ENCODE data around the gene ZDHHC8.

Gene ZDHHC8

GRCh38 chr22:20151276-20151588, 19.6 kb downstream of the ZDHHC8 start:
- Histone ChIP-seq H3K36me3 (ENCODE audit: control insufficient read depth, insufficient read depth, low read length) (no peaks in the 10 kb centered on the region), H3K9ac (ENCODE audit: low read length) (no peak overlapping the region), H3K4me1 (ENCODE audit: control insufficient read depth, insufficient read depth, low read length) (no peaks in the 10 kb centered on the region), H3K9me3 (ENCODE audit: control insufficient read depth, insufficient read depth, low read depth, low read length) (no peaks in the 10 kb centered on the region), H3K27me3 (ENCODE audit: control insufficient read depth, insufficient read depth, low read length) (no peaks in the 10 kb centered on the region), H3K27ac (ENCODE audit: low read depth, low read length) (no peak overlapping the region), H3K4me3 (ENCODE audit: low read depth, low read length) (no peak overlapping the region)

- no peak overlapping the region for H3K9ac ChIP-seq (ENCODE audit: low read length)
- H3K4me3 ChIP-seq (ENCODE audit: low read depth, low read length), result no peak overlapping the region
- H3K36me3 ChIP-seq (ENCODE audit: control insufficient read depth, insufficient read depth, low read length), result no peaks in the 10 kb centered on the region
- no peaks in the 10 kb centered on the region for H3K27me3 ChIP-seq (ENCODE audit: control insufficient read depth, insufficient read depth, low read length)
- no peaks in the 10 kb centered on the region for H3K9me3 ChIP-seq (ENCODE audit: control insufficient read depth, insufficient read depth, low read depth, low read length)
- no peaks in the 10 kb centered on the region for H3K4me1 ChIP-seq (ENCODE audit: control insufficient read depth, insufficient read depth, low read length)
- H3K27ac ChIP-seq (ENCODE audit: low read depth, low read length), result no peak overlapping the region
These were observed 20.9 kb downstream of the ZDHHC8 start for GRCh38 chr22:20152464-20152890.

- Histone ChIP-seq H3K36me3 (ENCODE audit: control insufficient read depth, insufficient read depth, low read length) (no peaks in the 10 kb centered on the region), H3K4me1 (ENCODE audit: control insufficient read depth, insufficient read depth, low read length) (peaks cover 2% of the 10 kb centered on the region; the same call in 1 of the 2 replicates), H3K27me3 (ENCODE audit: control insufficient read depth, insufficient read depth, low read length) (no peaks in the 10 kb centered on the region), H3K9me3 (ENCODE audit: control insufficient read depth, insufficient read depth, low read depth, low read length) (no peaks in the 10 kb centered on the region), H3K27ac (ENCODE audit: low read depth, low read length) (no peak overlapping the region), H3K4me3 (ENCODE audit: low read depth, low read length) (no peak overlapping the region), H3K9ac (ENCODE audit: low read length) (no peak overlapping the region)
These were observed 22.3 kb downstream of the ZDHHC8 start for GRCh38 chr22:20153945-20154344.

- no peaks in the 10 kb centered on the region for H3K36me3 ChIP-seq (ENCODE audit: control insufficient read depth, insufficient read depth, low read length)
- no peak overlapping the region for H3K27ac ChIP-seq (ENCODE audit: low read depth, low read length)
- H3K9me3 ChIP-seq (ENCODE audit: control insufficient read depth, insufficient read depth, low read depth, low read length), result no peaks in the 10 kb centered on the region
- peaks cover 7% of the 10 kb centered on the region; the same call in 1 of the 2 replicates for H3K4me1 ChIP-seq (ENCODE audit: control insufficient read depth, insufficient read depth, low read length)
- H3K9ac ChIP-seq (ENCODE audit: low read length), result no peak overlapping the region
- no peak overlapping the region for H3K4me3 ChIP-seq (ENCODE audit: low read depth, low read length)
- H3K27me3 ChIP-seq (ENCODE audit: control insufficient read depth, insufficient read depth, low read length), result no peaks in the 10 kb centered on the region
These were observed 23.1 kb downstream of the ZDHHC8 start for GRCh38 chr22:20154602-20155187.

GRCh38 chr22:20155330-20156041, 23.9 kb downstream of the ZDHHC8 start:
- Histone ChIP-seq H3K36me3 (ENCODE audit: control insufficient read depth, insufficient read depth, low read length) (no peaks in the 10 kb centered on the region), H3K27ac (ENCODE audit: low read depth, low read length) (no peak overlapping the region), H3K4me3 (ENCODE audit: low read depth, low read length) (no peak overlapping the region), H3K9ac (ENCODE audit: low read length) (no peak overlapping the region), H3K27me3 (ENCODE audit: control insufficient read depth, insufficient read depth, low read length) (no peaks in the 10 kb centered on the region), H3K9me3 (ENCODE audit: control insufficient read depth, insufficient read depth, low read depth, low read length) (no peaks in the 10 kb centered on the region), H3K4me1 (ENCODE audit: control insufficient read depth, insufficient read depth, low read length) (peaks cover 7% of the 10 kb centered on the region; the same call in 1 of the 2 replicates)

GRCh38 chr22:20156042-20156389, 24.4 kb downstream of the ZDHHC8 start:
- no peaks in the 10 kb centered on the region for H3K9me3 ChIP-seq (ENCODE audit: control insufficient read depth, insufficient read depth, low read depth, low read length)
- no peak overlapping the region for H3K27ac ChIP-seq (ENCODE audit: low read depth, low read length)
- H3K4me3 ChIP-seq (ENCODE audit: low read depth, low read length), result no peak overlapping the region
- H3K27me3 ChIP-seq (ENCODE audit: control insufficient read depth, insufficient read depth, low read length), result no peaks in the 10 kb centered on the region
- H3K9ac ChIP-seq (ENCODE audit: low read length), result no peak overlapping the region
- H3K36me3 ChIP-seq (ENCODE audit: control insufficient read depth, insufficient read depth, low read length), result no peaks in the 10 kb centered on the region
- H3K4me1 ChIP-seq (ENCODE audit: control insufficient read depth, insufficient read depth, low read length), result peaks cover 7% of the 10 kb centered on the region; the same call in 1 of the 2 replicates

GRCh38 chr22:20156611-20157429, 25.2 kb downstream of the ZDHHC8 start:
- Histone ChIP-seq H3K9me3 (ENCODE audit: control insufficient read depth, insufficient read depth, low read depth, low read length) (no peaks in the 10 kb centered on the region), H3K27ac (ENCODE audit: low read depth, low read length) (no peak overlapping the region)

GRCh38 chr22:20157430-20158183, 26.0 kb downstream of the ZDHHC8 start:
- Histone ChIP-seq H3K4me1 (ENCODE audit: control insufficient read depth, insufficient read depth, low read length) (peaks cover 7% of the 10 kb centered on the region; the same call in 1 of the 2 replicates), H3K36me3 (ENCODE audit: control insufficient read depth, insufficient read depth, low read length) (no peaks in the 10 kb centered on the region), H3K9me3 (ENCODE audit: control insufficient read depth, insufficient read depth, low read depth, low read length) (no peaks in the 10 kb centered on the region), H3K9ac (ENCODE audit: low read length) (no peak overlapping the region), H3K4me3 (ENCODE audit: low read depth, low read length) (no peak overlapping the region), H3K27ac (ENCODE audit: low read depth, low read length) (no peak overlapping the region), H3K27me3 (ENCODE audit: control insufficient read depth, insufficient read depth, low read length) (no peaks in the 10 kb centered on the region)

More at GRCh38 chr22:20156611-20157429, 25.2 kb downstream of the ZDHHC8 start:
- Histone ChIP-seq H3K27me3 (ENCODE audit: control insufficient read depth, insufficient read depth, low read length) (no peaks in the 10 kb centered on the region), H3K4me3 (ENCODE audit: low read depth, low read length) (no peak overlapping the region), H3K36me3 (ENCODE audit: control insufficient read depth, insufficient read depth, low read length) (no peaks in the 10 kb centered on the region), H3K9ac (ENCODE audit: low read length) (no peak overlapping the region), H3K4me1 (ENCODE audit: control insufficient read depth, insufficient read depth, low read length) (peaks cover 7% of the 10 kb centered on the region; the same call in 1 of the 2 replicates)

GRCh38 chr22:20158391-20159036, 26.9 kb downstream of the ZDHHC8 start:
- Histone ChIP-seq H3K27me3 (ENCODE audit: control insufficient read depth, insufficient read depth, low read length) (no peaks in the 10 kb centered on the region), H3K4me1 (ENCODE audit: control insufficient read depth, insufficient read depth, low read length) (peaks cover 7% of the 10 kb centered on the region; the same call in 1 of the 2 replicates), H3K9ac (ENCODE audit: low read length) (no peak overlapping the region), H3K27ac (ENCODE audit: low read depth, low read length) (no peak overlapping the region), H3K36me3 (ENCODE audit: control insufficient read depth, insufficient read depth, low read length) (no peaks in the 10 kb centered on the region), H3K4me3 (ENCODE audit: low read depth, low read length) (no peak overlapping the region), H3K9me3 (ENCODE audit: control insufficient read depth, insufficient read depth, low read depth, low read length) (no peaks in the 10 kb centered on the region)

GRCh38 chr22:20159076-20159475, 27.5 kb downstream of the ZDHHC8 start:
- no peaks in the 10 kb centered on the region for H3K27me3 ChIP-seq (ENCODE audit: control insufficient read depth, insufficient read depth, low read length)
- H3K4me1 ChIP-seq (ENCODE audit: control insufficient read depth, insufficient read depth, low read length), result peaks cover 7% of the 10 kb centered on the region; the same call in 1 of the 2 replicates
- H3K4me3 ChIP-seq (ENCODE audit: low read depth, low read length), result no peak overlapping the region
- H3K27ac ChIP-seq (ENCODE audit: low read depth, low read length), result no peak overlapping the region
- no peaks in the 10 kb centered on the region; the same call in 1 of the 2 replicates for H3K9me3 ChIP-seq (ENCODE audit: control insufficient read depth, insufficient read depth, low read depth, low read length)
- H3K36me3 ChIP-seq (ENCODE audit: control insufficient read depth, insufficient read depth, low read length), result no peaks in the 10 kb centered on the region
- H3K9ac ChIP-seq (ENCODE audit: low read length), result no peak overlapping the region
